Panc1 (cell line): ENCODE measurements around the gene ZFYVE26. TPM values are rescaled to one million over a fixed set of nuclear protein-coding genes. Genes with fewer than 3 reads are reported as not detected.

ENCODE experiments used
- ATAC-seq: fragments of 200-7000 bp; cut with Tn5 transposase; 2 replicates; pipeline ENCODE4 v1.9.1; 2020; ENCODE audit warnings: mild to moderate bottlenecking, moderate library complexity
- BruUV-seq: library from RNA; stranded (reverse); fragments of 400-500 nt; replicated peaks from 2 replicates; lab custom pipeline; 2021; lab: Mats Ljungman, UMichigan
- CTCF ChIA-PET: fragments of 300-600 bp; sonication (Branson Sonifier 250); formaldehyde crosslinking; loops from one replicate; lab custom pipeline; 2022; ENCODE audit warnings: antibody characterized with exemption; lab: Charles Lee
- POLR2A ChIA-PET: fragments of 300-600 bp; sonication (Branson Sonifier 250); formaldehyde crosslinking; loops from one replicate; lab custom pipeline; 2022; ENCODE audit warnings: antibody characterized with exemption; lab: Charles Lee
- DNase-seq: peaks from one replicate; pipeline ENCODE4 v3.0.0-alpha.2; 2010; ENCODE audit warnings: low read depth, low spot score
- H3K27ac ChIP-seq: 2 replicates; pipeline ENCODE4 v1.5.1; 2011; ENCODE audit warnings: mild to moderate bottlenecking, low read length, inconsistent platforms
- H3K27me3 ChIP-seq: fragments of 200-500 bp; sonication (Bioruptor generic); 2 replicates; pipeline ENCODE4 v1.6.0; 2014; ENCODE audit warnings: low read length, inconsistent platforms; ENCODE audit not compliant: control insufficient read depth, insufficient read depth
- H3K36me3 ChIP-seq: fragments of 200-500 bp; sonication (Bioruptor generic); 2 replicates; pipeline ENCODE4 v1.5.1; 2014; ENCODE audit warnings: inconsistent platforms, mild to moderate bottlenecking, low read length, moderate library complexity; ENCODE audit not compliant: control insufficient read depth, insufficient read depth
- H3K4me1 ChIP-seq: 2 replicates; pipeline ENCODE4 v1.5.1; 2011; ENCODE audit warnings: inconsistent platforms, mild to moderate bottlenecking, low read length, moderate library complexity; ENCODE audit not compliant: control insufficient read depth, insufficient read depth
- H3K4me3 ChIP-seq, 2 experiments: 2 replicates each; pipeline ENCODE4 v1.5.1; 2011 to 2012; ENCODE audit warnings: low read depth in 2 of 2, low read length in 2 of 2, mild to moderate bottlenecking in 2 of 2, inconsistent platforms in 1 of 2, moderate library complexity in 1 of 2
- H3K9me3 ChIP-seq: fragments of 200-500 bp; sonication (Bioruptor generic); 2 replicates; pipeline ENCODE4 v1.5.1; 2014; ENCODE audit warnings: low read depth, mild to moderate bottlenecking, inconsistent platforms, low read length, moderate library complexity; ENCODE audit not compliant: control insufficient read depth, insufficient read depth
- CTCF ChIP-seq: fragments of 450-650 bp; IDR thresholded peaks from 2 replicates; pipeline ENCODE4 v1.5.1; 2017; ENCODE audit warnings: mild to moderate bottlenecking
- POLR2AphosphoS5 ChIP-seq: IDR thresholded peaks from 2 replicates; pipeline ENCODE4 v1.6.1; 2012; ENCODE audit warnings: mild to moderate bottlenecking, low read depth, low read length, moderate library complexity
- REST ChIP-seq, 2 experiments: IDR thresholded peaks; 2 replicates each; pipeline ENCODE4 v1.6.1; 2011 to 2012; ENCODE audit warnings: low read depth in 2 of 2, control low read depth in 1 of 2, low read length in 1 of 2, mild to moderate bottlenecking in 1 of 2, moderate library complexity in 1 of 2; ENCODE audit not compliant: insufficient read depth in 1 of 2
- SIN3A ChIP-seq: IDR thresholded peaks from 2 replicates; pipeline ENCODE4 v1.6.1; 2012; ENCODE audit warnings: low read depth, mild to moderate bottlenecking, low read length, moderate library complexity, borderline replicate concordance; ENCODE audit not compliant: insufficient read depth
- TCF7L2 ChIP-seq: IDR thresholded peaks from 2 replicates; pipeline ENCODE4 v1.6.1; 2011; ENCODE audit warnings: mild to moderate bottlenecking, low read depth, low read length, inconsistent platforms
- in situ Hi-C: cut with HindIII; loops from 2 replicates; pipeline ENCODE4 v1.10.0; 2016; ENCODE audit warnings: low sequenced_read_pairs, low pct_unique_long_range_greater_than_20kb
- intact Hi-C: fragments of 100-400 bp; cut with micrococcal nuclease; formaldehyde crosslinking; loops from one replicate; pipeline ENCODE4 v1.10.0; 2022; ENCODE audit not compliant: unreplicated experiment
- total RNA-seq: library from RNA; stranded (reverse); gene quantifications from one replicate; pipeline ENCODE4 v1.2.1, GENCODE V29; 2021; ENCODE audit not compliant: unreplicated experiment

Gene ZFYVE26
- total RNA-seq, 1 experiment from 2014 or later = 17.3 TPM

- no peaks in the 10 kb centered on the region for H3K9me3 ChIP-seq
- H3K27me3 ChIP-seq = no peaks in the 10 kb centered on the region
- H3K36me3 ChIP-seq = no peaks in the 10 kb centered on the region; the same call in 1 of the 2 replicates
- no peaks in the 10 kb centered on the region for H3K4me1 ChIP-seq
- ChIA-PET POLR2A (no interaction called here), CTCF (no interaction called here)
- H3K4me3 ChIP-seq = no peak overlapping the region
- ATAC-seq (no peak), DNase-seq (no peak)
- in situ Hi-C loops = no loop called here
- TF ChIP-seq SIN3A (no peak), POLR2AphosphoS5 (no peak)
- H3K27ac ChIP-seq = no peak overlapping the region
- intact Hi-C loops = no loop called here
- no TSS peak for BruUV-seq
Measured at GRCh38 chr14:67784244-67784823, 32.1 kb downstream of the ZFYVE26 start.

- Histone ChIP-seq H3K9me3 (no peaks in the 10 kb centered on the region), H3K36me3 (no peaks in the 10 kb centered on the region; the same call in 1 of the 2 replicates), H3K27ac (no peak overlapping the region), H3K27me3 (no peaks in the 10 kb centered on the region), H3K4me1 (no peaks in the 10 kb centered on the region), H3K4me3 (no peak overlapping the region)
- in situ Hi-C loops (no loop called here), intact Hi-C loops (no loop called here)
- BruUV-seq = no TSS peak
- ATAC-seq (no peak), DNase-seq (no peak)
- TF ChIP-seq TCF7L2 = no peak
- no peak for TF ChIP-seq CTCF
- TF ChIP-seq POLR2AphosphoS5 = no peak
- no peak for TF ChIP-seq SIN3A
- no peak for TF ChIP-seq REST (IDR thresholded peaks at IDR 0.05; ENCODE audit: insufficient read depth in 1 of 2, low read depth in 2 of 2, low read length in 1 of 2)
- ChIA-PET POLR2A (no interaction called here), CTCF (no interaction called here)
Measured at GRCh38 chr14:67782090-67782489, 34.3 kb downstream of the ZFYVE26 start.

- no TSS peak for BruUV-seq
- H3K9me3 ChIP-seq = no peaks in the 10 kb centered on the region
- no peaks in the 10 kb centered on the region; the same call in 1 of the 2 replicates for H3K36me3 ChIP-seq
- ATAC-seq (no peak), DNase-seq (no peak)
- no peak overlapping the region for H3K4me3 ChIP-seq
- H3K4me1 ChIP-seq = no peaks in the 10 kb centered on the region
- no peak overlapping the region for H3K27ac ChIP-seq
- TF ChIP-seq SIN3A (no peak), POLR2AphosphoS5 (no peak), REST (IDR thresholded peaks at IDR 0.05; ENCODE audit: insufficient read depth in 1 of 2, low read depth in 2 of 2, low read length in 1 of 2) (no peak), CTCF (no peak), TCF7L2 (no peak)
- CTCF ChIA-PET = no interaction called here
- no peaks in the 10 kb centered on the region for H3K27me3 ChIP-seq
- in situ Hi-C loops = no loop called here
- intact Hi-C loops = no loop called here
- POLR2A ChIA-PET = no interaction called here
Measured at GRCh38 chr14:67778792-67779191, 37.6 kb downstream of the ZFYVE26 start.
